Skeletal muscle satellite cell (primary cell): Measurements from ENCODE around the gene PSMG4.

Experiments used
- H3K27me3 ChIP-seq: 2 replicates; pipeline ENCODE4 v1.7.0; 2013; ENCODE audit warnings: low read length; ENCODE audit not compliant: control insufficient read depth, insufficient read depth
- H3K36me3 ChIP-seq: 2 replicates; pipeline ENCODE4 v1.7.0; 2013; ENCODE audit warnings: mild to moderate bottlenecking, control low read depth, low read length; ENCODE audit not compliant: insufficient read depth
- H3K4me1 ChIP-seq: 2 replicates; pipeline ENCODE4 v1.7.0; 2013; ENCODE audit warnings: low read length; ENCODE audit not compliant: control insufficient read depth, insufficient read depth
- H3K4me2 ChIP-seq: 2 replicates; pipeline ENCODE4 v1.7.0; 2013; ENCODE audit warnings: mild to moderate bottlenecking, low read length
- H3K4me3 ChIP-seq: 2 replicates; pipeline ENCODE4 v1.7.0; 2013; ENCODE audit warnings: low read length
- H3K9ac ChIP-seq: 2 replicates; pipeline ENCODE4 v1.7.0; 2013; ENCODE audit warnings: mild to moderate bottlenecking, low read depth, low read length, moderate library complexity
- H3K9me3 ChIP-seq: replicated peaks from 2 replicates; pipeline ENCODE4 v1.7.0; 2013; ENCODE audit warnings: mild to moderate bottlenecking, control low read depth, low read length

PSMG4 gene

DNA sequence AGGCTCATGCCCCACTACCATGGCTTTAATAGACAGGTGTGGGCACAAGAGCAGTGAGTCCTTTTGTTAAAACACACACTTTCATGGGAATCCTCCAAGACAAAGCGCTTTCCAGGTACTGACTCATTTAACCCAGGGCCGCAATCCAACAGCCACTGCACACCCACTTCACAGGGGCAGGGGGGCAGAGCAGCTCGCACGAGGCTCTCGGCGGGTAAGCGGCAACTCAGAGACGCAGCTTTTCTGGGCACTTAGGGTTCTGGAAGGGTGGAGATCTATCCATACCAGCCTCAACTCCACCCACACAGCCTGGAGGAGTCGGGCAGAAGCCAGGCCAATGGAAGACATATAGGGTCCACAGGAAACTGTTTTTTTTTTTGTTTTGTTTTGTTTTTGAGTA is 28.6 kb downstream of the PSMG4 start:
- H3K9ac ChIP-seq, result no peak overlapping the region
- no peak overlapping the region for H3K4me2 ChIP-seq

GRCh38 chr6:3287976-3288707 is 29.4 kb downstream of the PSMG4 start:
- no peaks in the 10 kb centered on the region for H3K9me3 ChIP-seq
- no peak overlapping the region for H3K4me2 ChIP-seq
- H3K36me3 ChIP-seq, result no peaks in the 10 kb centered on the region
- H3K9ac ChIP-seq, result no peak overlapping the region
- no peaks in the 10 kb centered on the region for H3K4me1 ChIP-seq
- H3K27me3 ChIP-seq, result no peaks in the 10 kb centered on the region
- no peak overlapping the region for H3K4me3 ChIP-seq

More for the DNA sequence above, 28.6 kb downstream of the PSMG4 start:
- Histone ChIP-seq H3K9me3 (no peaks in the 10 kb centered on the region), H3K27me3 (no peaks in the 10 kb centered on the region), H3K4me1 (peaks cover 7% of the 10 kb centered on the region), H3K4me3 (no peak overlapping the region), H3K36me3 (no peaks in the 10 kb centered on the region)

- H3K36me3 ChIP-seq, result no peaks in the 10 kb centered on the region
- H3K9ac ChIP-seq, result no peak overlapping the region
- no peak overlapping the region for H3K4me3 ChIP-seq
- H3K4me2 ChIP-seq, result no peak overlapping the region
- H3K27me3 ChIP-seq, result no peaks in the 10 kb centered on the region
- H3K4me1 ChIP-seq, result no peaks in the 10 kb centered on the region
- H3K9me3 ChIP-seq, result no peaks in the 10 kb centered on the region
Measured at GRCh38 chr6:3288711-3289663, 30.2 kb downstream of the PSMG4 start.

- H3K4me3 ChIP-seq, result no peak overlapping the region
- H3K27me3 ChIP-seq, result no peaks in the 10 kb centered on the region
- no peak overlapping the region for H3K4me2 ChIP-seq
- no peaks in the 10 kb centered on the region for H3K4me1 ChIP-seq
- H3K9me3 ChIP-seq, result no peaks in the 10 kb centered on the region
- no peaks in the 10 kb centered on the region for H3K36me3 ChIP-seq
- no peak overlapping the region for H3K9ac ChIP-seq
Measured at GRCh38 chr6:3289664-3290055, 30.9 kb downstream of the PSMG4 start.

- no peaks in the 10 kb centered on the region for H3K9me3 ChIP-seq
- H3K36me3 ChIP-seq, result no peaks in the 10 kb centered on the region
- no peaks in the 10 kb centered on the region for H3K4me1 ChIP-seq
- H3K4me2 ChIP-seq, result no peak overlapping the region
- H3K9ac ChIP-seq, result no peak overlapping the region
- peaks cover 5% of the 10 kb centered on the region for H3K27me3 ChIP-seq
- H3K4me3 ChIP-seq, result no peak overlapping the region
Measured at GRCh38 chr6:3290149-3290930, 31.6 kb downstream of the PSMG4 start.

GRCh38 chr6:3290931-3291211 is 32.1 kb downstream of the PSMG4 start:
- Histone ChIP-seq H3K9ac (no peak overlapping the region), H3K9me3 (no peaks in the 10 kb centered on the region), H3K27me3 (peaks cover 6% of the 10 kb centered on the region), H3K4me2 (no peak overlapping the region), H3K36me3 (no peaks in the 10 kb centered on the region), H3K4me1 (no peaks in the 10 kb centered on the region), H3K4me3 (no peak overlapping the region)

GRCh38 chr6:3291346-3291745 is 32.6 kb downstream of the PSMG4 start:
- no peaks in the 10 kb centered on the region for H3K4me1 ChIP-seq
- no peaks in the 10 kb centered on the region for H3K9me3 ChIP-seq
- H3K4me3 ChIP-seq, result no peak overlapping the region
- H3K27me3 ChIP-seq, result peaks cover 10% of the 10 kb centered on the region
- no peaks in the 10 kb centered on the region for H3K36me3 ChIP-seq
- no peak overlapping the region for H3K4me2 ChIP-seq
- no peak overlapping the region for H3K9ac ChIP-seq

- Histone ChIP-seq H3K9me3 (no peaks in the 10 kb centered on the region), H3K4me1 (no peaks in the 10 kb centered on the region), H3K9ac (no peak overlapping the region), H3K27me3 (peaks cover 10% of the 10 kb centered on the region), H3K36me3 (no peaks in the 10 kb centered on the region), H3K4me3 (no peak overlapping the region), H3K4me2 (no peak overlapping the region)
Measured at GRCh38 chr6:3291987-3292386, 33.2 kb downstream of the PSMG4 start.

GRCh38 chr6:3292431-3293197 is 33.9 kb downstream of the PSMG4 start:
- Histone ChIP-seq H3K9me3 (no peaks in the 10 kb centered on the region), H3K36me3 (no peaks in the 10 kb centered on the region), H3K27me3 (peaks cover 10% of the 10 kb centered on the region)

DNA sequence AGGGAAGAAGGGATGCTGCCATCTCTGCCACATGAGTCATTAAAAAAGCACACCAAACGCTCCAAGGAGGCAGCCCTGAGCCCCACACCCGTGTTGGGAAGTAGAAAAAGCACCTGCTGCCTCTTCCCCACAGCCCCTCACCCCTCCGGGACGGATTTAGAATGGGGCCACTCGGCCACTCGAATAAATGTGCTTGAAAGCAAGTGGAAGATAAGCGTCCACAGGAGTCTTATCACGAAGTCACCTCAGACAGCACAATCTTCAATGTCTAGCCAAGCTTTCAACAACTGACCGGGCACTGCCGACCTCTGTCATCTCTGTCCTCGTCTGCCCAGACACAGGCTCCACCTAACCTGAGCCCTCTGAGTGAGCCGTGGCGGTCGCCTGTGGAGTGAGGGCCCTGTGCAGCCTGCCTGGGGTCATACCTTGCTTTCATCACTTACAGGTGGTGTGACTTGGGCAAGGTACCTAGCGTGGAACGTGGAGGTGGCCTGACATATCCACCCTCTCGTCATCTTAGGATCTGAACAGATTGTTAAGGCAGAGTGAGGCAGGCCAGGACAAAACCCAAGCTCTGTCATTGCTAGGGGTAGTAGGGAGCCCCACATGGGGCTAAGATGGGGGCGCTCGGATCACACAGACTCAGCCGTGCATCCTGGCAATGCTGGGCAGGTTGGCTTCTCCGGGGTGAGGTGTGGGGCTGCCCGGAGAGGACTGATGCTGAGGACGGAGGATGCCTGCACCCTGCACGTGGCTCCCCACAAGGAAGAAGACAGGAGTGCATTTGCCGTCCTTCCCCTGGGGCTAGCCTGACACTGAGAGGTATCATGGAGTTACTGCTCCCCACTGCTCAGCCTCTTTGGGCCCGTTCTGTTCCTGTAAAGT is 34.8 kb downstream of the PSMG4 start:
- no peak overlapping the region for H3K4me3 ChIP-seq
- H3K36me3 ChIP-seq, result no peaks in the 10 kb centered on the region
- H3K9me3 ChIP-seq, result no peaks in the 10 kb centered on the region

More at GRCh38 chr6:3292431-3293197, 33.9 kb downstream of the PSMG4 start:
- Histone ChIP-seq H3K4me3 (no peak overlapping the region), H3K4me2 (no peak overlapping the region), H3K9ac (no peak overlapping the region), H3K4me1 (no peaks in the 10 kb centered on the region)

More for the DNA sequence above, 34.8 kb downstream of the PSMG4 start:
- no peaks in the 10 kb centered on the region for H3K4me1 ChIP-seq
- H3K4me2 ChIP-seq, result no peak overlapping the region
- peaks cover 10% of the 10 kb centered on the region for H3K27me3 ChIP-seq
- no peak overlapping the region for H3K9ac ChIP-seq
